Suppressor macrophage (primary cell): ENCODE results near the gene CDK11B.
"Not testable (repeated sequence)": the region's sequence is repeated elsewhere in the genome, so short reads cannot be mapped to it uniquely, and the experiment has no call there.

Experiments used
- DNase-seq, 4 experiments: peaks; one replicate each; pipeline ENCODE4 v3.0.0-alpha.2; 2020 to 2022

The CDK11B gene

GRCh38 chr1:1662392-1662791, 3.6 kb upstream of the CDK11B start:
- not testable (repeated sequence) for DNase-seq

- DNase-seq: not testable (repeated sequence)
Observed at GRCh38 chr1:1648265-1648664, 10.5 kb downstream of the CDK11B start.

- DNase-seq: not testable (repeated sequence)
Observed at GRCh38 chr1:1647567-1648241, 11.1 kb downstream of the CDK11B start.

- DNase-seq: not testable (repeated sequence)
Observed at GRCh38 chr1:1646326-1646725, 12.5 kb downstream of the CDK11B start.

GRCh38 chr1:1640711-1641461, 17.9 kb downstream of the CDK11B start:
- not testable (repeated sequence) for DNase-seq

GRCh38 chr1:1640081-1640480, 18.7 kb downstream of the CDK11B start:
- not testable (repeated sequence) for DNase-seq

- DNase-seq: not testable (repeated sequence)
Observed at GRCh38 chr1:1639368-1639767, 19.4 kb downstream of the CDK11B start.

- DNase-seq: not testable (repeated sequence)
Observed at GRCh38 chr1:1638528-1638927, 20.3 kb downstream of the CDK11B start.

- not testable (repeated sequence) for DNase-seq
Observed at GRCh38 chr1:1637479-1637875, 21.3 kb downstream of the CDK11B start.

- DNase-seq: not testable (repeated sequence)
Observed at GRCh38 chr1:1636621-1637478, 22.0 kb downstream of the CDK11B start.

GRCh38 chr1:1634613-1635012, 24.2 kb downstream of the CDK11B start:
- DNase-seq: peak in 1 of 4 experiments; percentile 1

GRCh38 chr1:1633409-1633808, 25.4 kb downstream of the CDK11B start:
- DNase-seq: not testable (repeated sequence)

- no peak for DNase-seq
Observed at GRCh38 chr1:1631782-1632420, 26.9 kb downstream of the CDK11B start, which contains the start of gene MMP23B. Gene MMP23B (plus strand): TSS chr1:1632173. CDS start chr1:1632219, 46 bp downstream.

- DNase-seq: no peak
Observed at GRCh38 chr1:1630965-1631781, 27.6 kb downstream of the CDK11B start.

GRCh38 chr1:1630191-1630964, 28.4 kb downstream of the CDK11B start:
- peak; percentile 68 to 85 (median 74) for DNase-seq

- no peak for DNase-seq
Observed at GRCh38 chr1:1629430-1630190, 29.2 kb downstream of the CDK11B start.

GRCh38 chr1:1628754-1629429, 29.9 kb downstream of the CDK11B start:
- DNase-seq: no peak

GRCh38 chr1:1627829-1628753, 30.7 kb downstream of the CDK11B start:
- no peak for DNase-seq
